Endothelial cell (in vitro differentiated cells): Measurements from ENCODE around the gene MMS22L. TPM values are rescaled to one million over a fixed set of nuclear protein-coding genes. Genes with fewer than 3 reads are reported as not detected.

Source experiments
- DNase-seq: peaks from one replicate; pipeline ENCODE4 v3.0.0; 2021; ENCODE audit warnings: low spot score
- H3K27ac Mint-ChIP-seq: one replicate; pipeline ENCODE4 v1.8.0; 2021; ENCODE audit warnings: mixed read lengths, inconsistent platforms; ENCODE audit not compliant: unreplicated experiment
- H3K27me3 Mint-ChIP-seq: one replicate; pipeline ENCODE4 v1.8.0; 2021; ENCODE audit warnings: mild to moderate bottlenecking, moderate library complexity, mixed read lengths, inconsistent platforms; ENCODE audit not compliant: unreplicated experiment
- H3K36me3 Mint-ChIP-seq: one replicate; pipeline ENCODE4 v1.8.0; 2021; ENCODE audit warnings: mild to moderate bottlenecking, low read depth, mixed read lengths, inconsistent platforms; ENCODE audit not compliant: unreplicated experiment
- H3K4me1 Mint-ChIP-seq: one replicate; pipeline ENCODE4 v1.8.0; 2021; ENCODE audit warnings: mild to moderate bottlenecking, mixed read lengths, inconsistent platforms; ENCODE audit not compliant: unreplicated experiment
- H3K4me3 Mint-ChIP-seq: one replicate; pipeline ENCODE4 v1.8.0; 2021; ENCODE audit warnings: mild to moderate bottlenecking, mixed read lengths, inconsistent platforms; ENCODE audit not compliant: unreplicated experiment
- H3K9me3 Mint-ChIP-seq: one replicate; pipeline ENCODE4 v1.8.0; 2021; ENCODE audit warnings: mixed read lengths, inconsistent platforms; ENCODE audit not compliant: unreplicated experiment
- total RNA-seq: library from RNA; stranded (reverse); fragmentation: NEBNext Ultra II Directional; extraction: Animal tissue kit (Norgen Biotek cat#: 25700); gene quantifications from one replicate; pipeline ENCODE4 v1.2.1, GENCODE V29; 2021; ENCODE audit not compliant: unreplicated experiment
- TF ChIP-seq, protein P1 (sequence below): fragments of 200-600 bp; sonication (generic); IDR thresholded peaks from one replicate; pipeline ENCODE4 v1.5.0; 2021; ENCODE audit warnings: antibody characterized with exemption; ENCODE audit not compliant: unreplicated experiment

Gene MMS22L
- total RNA-seq, 1 donor from 2014 or later: 14.4 TPM

DNA sequence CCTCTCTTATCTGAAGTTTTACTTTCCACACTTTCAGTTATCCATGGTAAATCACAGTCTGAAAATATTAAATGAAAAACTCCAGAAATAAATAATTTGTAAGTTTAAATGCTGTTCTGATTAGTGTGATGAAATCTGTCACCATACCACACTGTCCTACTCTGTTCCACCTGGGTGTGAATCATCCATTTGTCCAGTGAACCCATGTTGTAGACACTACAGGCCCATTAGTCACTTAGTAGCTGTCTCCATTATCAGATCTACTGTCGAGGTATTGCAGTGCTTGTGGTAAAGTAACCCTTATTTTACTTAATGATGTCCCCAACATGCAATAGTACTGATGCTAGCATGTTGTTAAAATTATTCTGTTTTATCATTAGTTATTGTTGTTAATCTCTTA lies 29.2 kb upstream of the MMS22L start:
- Mint-ChIP-seq H3K4me1 (no peaks in the 10 kb centered on the region), H3K9me3 (peaks cover 6% of the 10 kb centered on the region), H3K27ac (no peak overlapping the region), H3K36me3 (no peaks in the 10 kb centered on the region), H3K27me3 (no peaks in the 10 kb centered on the region), H3K4me3 (no peak overlapping the region)
- TF ChIP-seq, protein P1, sequence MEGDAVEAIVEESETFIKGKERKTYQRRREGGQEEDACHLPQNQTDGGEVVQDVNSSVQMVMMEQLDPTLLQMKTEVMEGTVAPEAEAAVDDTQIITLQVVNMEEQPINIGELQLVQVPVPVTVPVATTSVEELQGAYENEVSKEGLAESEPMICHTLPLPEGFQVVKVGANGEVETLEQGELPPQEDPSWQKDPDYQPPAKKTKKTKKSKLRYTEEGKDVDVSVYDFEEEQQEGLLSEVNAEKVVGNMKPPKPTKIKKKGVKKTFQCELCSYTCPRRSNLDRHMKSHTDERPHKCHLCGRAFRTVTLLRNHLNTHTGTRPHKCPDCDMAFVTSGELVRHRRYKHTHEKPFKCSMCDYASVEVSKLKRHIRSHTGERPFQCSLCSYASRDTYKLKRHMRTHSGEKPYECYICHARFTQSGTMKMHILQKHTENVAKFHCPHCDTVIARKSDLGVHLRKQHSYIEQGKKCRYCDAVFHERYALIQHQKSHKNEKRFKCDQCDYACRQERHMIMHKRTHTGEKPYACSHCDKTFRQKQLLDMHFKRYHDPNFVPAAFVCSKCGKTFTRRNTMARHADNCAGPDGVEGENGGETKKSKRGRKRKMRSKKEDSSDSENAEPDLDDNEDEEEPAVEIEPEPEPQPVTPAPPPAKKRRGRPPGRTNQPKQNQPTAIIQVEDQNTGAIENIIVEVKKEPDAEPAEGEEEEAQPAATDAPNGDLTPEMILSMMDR: no peak
- DNase-seq: no peak

DNA sequence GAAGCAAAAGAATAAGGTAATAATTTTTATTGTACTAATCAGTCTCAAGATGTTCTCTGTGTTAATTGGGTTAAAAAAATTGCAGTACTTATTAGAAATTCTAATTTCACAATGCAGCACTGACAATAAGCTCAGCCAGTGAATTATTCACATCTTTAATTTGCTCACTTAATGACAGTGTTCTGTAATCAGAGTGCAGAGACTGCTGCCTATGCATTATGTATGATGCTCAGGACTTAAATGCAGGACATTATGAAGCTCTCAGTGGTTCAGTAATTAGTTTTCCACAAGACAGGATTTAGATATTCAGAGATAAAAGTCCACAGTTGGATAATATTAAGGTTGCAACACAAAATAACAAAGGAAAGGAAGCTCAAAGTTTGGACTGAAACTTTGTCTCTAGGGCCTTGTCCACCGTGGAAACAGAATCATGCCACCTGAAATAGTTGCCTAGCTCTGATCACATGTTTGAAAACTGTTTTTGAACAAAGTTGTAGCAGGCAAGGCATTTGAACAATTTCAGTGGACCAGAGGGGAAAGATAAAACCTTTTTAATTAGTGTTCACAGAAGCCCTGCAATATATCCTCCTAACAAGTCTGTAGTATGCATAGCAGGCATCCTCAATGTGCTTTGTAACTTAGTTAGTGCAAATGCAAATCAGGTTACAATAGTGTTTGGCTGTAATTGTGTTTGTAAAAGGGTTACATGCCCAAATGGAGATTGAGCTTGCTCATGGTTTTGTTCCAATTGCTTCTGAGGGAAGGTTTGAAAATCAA lies 23.7 kb upstream of the MMS22L start:
- no peak overlapping the region for H3K27ac Mint-ChIP-seq
- no peaks in the 10 kb centered on the region for H3K27me3 Mint-ChIP-seq
- TF ChIP-seq, protein P1: no peak
- no peaks in the 10 kb centered on the region for H3K36me3 Mint-ChIP-seq
- H3K4me1 Mint-ChIP-seq: peaks cover 5% of the 10 kb centered on the region
- no peak for DNase-seq
- peaks cover 6% of the 10 kb centered on the region for H3K9me3 Mint-ChIP-seq
- H3K4me3 Mint-ChIP-seq: no peak overlapping the region

DNA sequence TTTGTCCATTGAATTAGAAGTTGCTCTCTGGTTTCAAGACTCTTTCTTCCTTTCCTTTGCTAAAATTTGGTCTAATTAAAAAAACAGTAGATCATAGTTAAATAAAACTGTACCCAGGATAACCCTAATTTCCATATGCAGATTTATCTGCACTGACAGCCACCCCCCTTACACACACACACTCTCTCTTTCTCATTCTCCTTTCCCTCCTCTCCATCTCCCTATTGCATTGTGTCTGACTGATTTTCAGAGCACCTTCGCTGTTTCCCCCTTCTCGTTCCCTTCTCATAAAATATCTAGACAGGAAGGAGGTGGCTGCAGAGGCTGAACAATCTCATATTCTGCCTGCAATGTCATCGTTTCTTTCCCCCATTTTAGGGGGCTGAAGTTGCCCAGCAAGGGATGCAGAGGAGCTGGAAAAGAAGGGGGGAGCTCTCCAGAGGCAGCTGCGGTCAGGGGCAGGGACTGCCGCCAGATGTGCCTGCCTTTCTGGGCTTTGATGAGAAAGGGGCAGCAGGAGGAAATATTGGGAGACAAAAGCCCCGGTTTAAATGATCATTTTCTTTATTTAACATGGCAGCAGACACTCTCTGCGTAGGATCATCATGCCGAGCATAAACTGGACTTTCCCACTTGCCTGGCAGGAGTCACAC lies 22.5 kb upstream of the MMS22L start:
- Mint-ChIP-seq H3K4me3 (no peak overlapping the region), H3K27ac (no peak overlapping the region)

DNA sequence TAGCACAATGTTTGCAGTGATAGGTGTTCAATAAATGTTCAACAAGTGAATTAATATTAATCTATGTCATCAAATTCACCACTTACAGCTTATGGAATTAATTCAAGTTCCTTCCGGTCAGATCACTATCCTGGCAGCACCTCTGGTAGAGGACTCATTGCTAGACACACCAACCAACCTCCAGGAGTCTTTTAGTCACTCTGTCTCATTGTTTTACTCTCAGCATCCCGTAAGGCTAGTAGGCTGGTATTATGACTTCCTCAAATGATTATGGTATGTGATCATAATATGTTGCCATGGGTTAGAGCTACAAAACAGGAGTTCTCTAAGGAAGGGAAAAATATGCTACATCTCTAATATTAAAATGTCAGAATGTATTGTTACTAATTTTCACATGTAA lies 21.7 kb upstream of the MMS22L start:
- H3K9me3 Mint-ChIP-seq: no peaks in the 10 kb centered on the region
- no peaks in the 10 kb centered on the region for H3K36me3 Mint-ChIP-seq
- H3K27ac Mint-ChIP-seq: no peak overlapping the region
- TF ChIP-seq, protein P1: no peak
- DNase-seq: no peak
- H3K4me1 Mint-ChIP-seq: peaks cover 5% of the 10 kb centered on the region
- H3K4me3 Mint-ChIP-seq: no peak overlapping the region
- no peaks in the 10 kb centered on the region for H3K27me3 Mint-ChIP-seq

More for the DNA sequence above, 22.5 kb upstream of the MMS22L start:
- H3K9me3 Mint-ChIP-seq: peaks cover 2% of the 10 kb centered on the region
- no peaks in the 10 kb centered on the region for H3K27me3 Mint-ChIP-seq
- TF ChIP-seq, protein P1: no peak
- no peak for DNase-seq
- H3K4me1 Mint-ChIP-seq: peaks cover 5% of the 10 kb centered on the region
- no peaks in the 10 kb centered on the region for H3K36me3 Mint-ChIP-seq

DNA sequence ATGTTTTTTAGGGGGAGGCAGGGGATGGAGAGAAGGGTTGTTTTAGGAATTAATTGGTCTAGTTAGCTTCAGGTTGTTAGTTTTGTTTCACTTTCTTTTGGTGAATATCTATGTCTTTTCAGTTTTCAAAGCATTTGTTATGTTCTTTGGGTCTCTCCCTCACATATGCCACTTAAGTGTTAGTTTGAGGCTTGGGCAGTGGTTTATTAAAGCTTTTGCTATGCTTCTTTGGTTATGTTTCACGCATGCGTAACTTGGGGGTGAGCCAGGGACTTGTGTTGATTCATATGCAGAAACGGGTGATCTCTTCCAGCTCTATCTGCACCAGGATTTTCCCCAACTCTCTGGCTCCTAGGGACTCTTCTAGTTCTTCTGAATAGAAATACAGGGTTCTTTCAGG lies 11.4 kb upstream of the MMS22L start:
- no peaks in the 10 kb centered on the region for H3K36me3 Mint-ChIP-seq
- no peak overlapping the region for H3K4me3 Mint-ChIP-seq
- TF ChIP-seq, protein P1: no peak
- H3K27ac Mint-ChIP-seq: no peak overlapping the region
- no peaks in the 10 kb centered on the region for H3K9me3 Mint-ChIP-seq
- no peak for DNase-seq
- no peaks in the 10 kb centered on the region for H3K4me1 Mint-ChIP-seq
- no peaks in the 10 kb centered on the region for H3K27me3 Mint-ChIP-seq
